SK-N-SH (cell line): ENCODE measurements around the gene TP53I11.

Experiments
- CTCF ChIP-seq: fragments of 200-600 bp; sonication (generic); IDR thresholded peaks from 2 replicates; pipeline ENCODE4 v1.6.1; 2017; ENCODE audit warnings: antibody characterized with exemption, mild to moderate bottlenecking, moderate library complexity
- EZH2phosphoT487 ChIP-seq: fragments of 200-600 bp; sonication (generic); IDR thresholded peaks from 2 replicates; pipeline ENCODE4 v1.6.1; 2017; ENCODE audit warnings: low read depth, mixed run types, mild to moderate bottlenecking, antibody characterized with exemption, moderate library complexity, borderline replicate concordance
- GATA2 ChIP-seq: sonication (generic); formaldehyde crosslinking; IDR thresholded peaks from 2 replicates; pipeline ENCODE4 v1.5.0; 2020; ENCODE audit warnings: mild to moderate bottlenecking, missing genetic modification reagents
- REST ChIP-seq: IDR thresholded peaks from 2 replicates; pipeline ENCODE4 v1.6.1; 2012; ENCODE audit warnings: mild to moderate bottlenecking, low read depth, low read length, moderate library complexity
- SMC3 ChIP-seq: IDR thresholded peaks from 2 replicates; pipeline ENCODE4 v1.6.1; 2012; ENCODE audit warnings: low read depth, low read length, improper control_type of control experiment
- TCF12 ChIP-seq: IDR thresholded peaks from 2 replicates; pipeline ENCODE4 v1.4.0; 2012
- USF2 ChIP-seq: fragments of 150-350 bp; IDR thresholded peaks from 2 replicates; pipeline ENCODE4 v1.6.1; 2017; ENCODE audit warnings: antibody characterized with exemption, low read length, low read depth, borderline replicate concordance

GRCh38 chr11:44944181-44944852 lies 6.4 kb downstream of the TP53I11 start:
- TF ChIP-seq USF2 (no peak), REST (no peak), CTCF (no peak), SMC3 (no peak), GATA2 (peak; percentile 31; the same call in 1 of the 2 replicates), TCF12 (no peak), EZH2phosphoT487 (no peak)
